B cell (primary cell): ENCODE results near the gene HSP90AB1. TPM values are rescaled to one million over a fixed set of nuclear protein-coding genes. Genes with fewer than 3 reads are reported as not detected.

Experiments used
- ATAC-seq: fragments of 200-7000 bp; cut with Tn5 transposase; one replicate; pipeline ENCODE4 v1.10.0; 2021; ENCODE audit warnings: low read depth, mild to moderate bottlenecking, moderate number of reproducible peaks, moderate library complexity
- CTCF ChIA-PET: fragments of 350-600 bp; sonication (Branson Sonifier 250); formaldehyde crosslinking; loops from one replicate; lab custom pipeline; 2021; ENCODE audit warnings: antibody characterized with exemption, inconsistent platforms; lab: Charles Lee
- POLR2A ChIA-PET: fragments of 350-600 bp; sonication (Branson Sonifier 250); formaldehyde crosslinking; loops from one replicate; lab custom pipeline; 2021; ENCODE audit warnings: antibody characterized with exemption; lab: Charles Lee
- DNase-seq: peaks from one replicate; pipeline ENCODE4 v3.0.0; 2013
- H2AFZ ChIP-seq: 2 replicates; pipeline ENCODE4 v1.6.1; 2012; ENCODE audit warnings: mild to moderate bottlenecking, low read depth, low read length; ENCODE audit not compliant: insufficient read depth, poor library complexity, severe bottlenecking
- H3K27ac ChIP-seq, 2 donors: 1 replicate in 1 of 2; 2 replicates in 1 of 2; pipeline ENCODE4 v1.5.1; 2012 to 2013; ENCODE audit warnings: low read length in 2 of 2, mild to moderate bottlenecking in 2 of 2, moderate library complexity in 1 of 2
- H3K27me3 ChIP-seq, 4 experiments: fragments of 200-600 bp in 1 of 4; sonication (generic) in 1 of 4; replicated peaks in 1 of 4; 1 replicate in 2 of 4; 2 replicates in 2 of 4; pipeline versions ENCODE4 v1.6.1 to v1.7.0; 2013 to 2016; ENCODE audit warnings: low read length in 3 of 4, mild to moderate bottlenecking in 2 of 4, mixed read lengths in 1 of 4, moderate library complexity in 1 of 4; ENCODE audit not compliant: insufficient read depth in 4 of 4, control insufficient read depth in 3 of 4; ENCODE audit errors: control extremely low read depth in 1 of 4
- H3K36me3 ChIP-seq, 2 experiments: replicated peaks in 1 of 2; 1 replicate in 1 of 2; 2 replicates in 1 of 2; pipeline versions ENCODE4 v1.6.1 to v1.7.1; 2013; ENCODE audit warnings: low read length in 1 of 2; ENCODE audit not compliant: insufficient read depth in 2 of 2, control insufficient read depth in 1 of 2; ENCODE audit errors: control extremely low read depth in 1 of 2, extremely low read depth in 1 of 2
- H3K4me1 ChIP-seq, 2 donors: fragments of 200-600 bp in 1 of 2; sonication (generic) in 1 of 2; 1 replicate in 1 of 2; 2 replicates in 1 of 2; pipeline versions ENCODE4 v1.5.1 to v1.6.1; 2013 to 2017; ENCODE audit warnings: low read length in 2 of 2; ENCODE audit not compliant: control insufficient read depth in 2 of 2, insufficient read depth in 2 of 2
- H3K4me2 ChIP-seq: replicated peaks from 2 replicates; pipeline ENCODE3; 2012; ENCODE audit warnings: mild to moderate bottlenecking, low read depth, low read length; ENCODE audit not compliant: poor library complexity, severe bottlenecking
- H3K4me3 ChIP-seq, 5 experiments: fragments of 200-600 bp in 1 of 5; sonication (generic) in 1 of 5; 1 replicate in 3 of 5; 2 replicates in 2 of 5; pipeline versions ENCODE4 v1.5.1 to v1.7.0; 2011 to 2016; ENCODE audit warnings: low read length in 4 of 5, mild to moderate bottlenecking in 4 of 5, low read depth in 2 of 5, control low read depth in 1 of 5, moderate library complexity in 1 of 5; ENCODE audit not compliant: insufficient read depth in 1 of 5; ENCODE audit errors: control extremely low read depth in 1 of 5, extremely low read depth in 1 of 5
- H3K79me2 ChIP-seq: fragments of 200-600 bp; sonication (generic); one replicate; pipeline ENCODE4 v1.6.0; 2016; ENCODE audit warnings: low read length; ENCODE audit not compliant: control insufficient read depth, insufficient read depth
- H3K9ac ChIP-seq: fragments of 200-600 bp; sonication (generic); 2 replicates; pipeline ENCODE4 v1.6.1; 2017; ENCODE audit warnings: mild to moderate bottlenecking, low read length, moderate library complexity
- H3K9me3 ChIP-seq, 3 donors: one replicate each; pipeline versions ENCODE4 v1.6.1 to v1.7.1; 2013; ENCODE audit warnings: low read length in 2 of 3; ENCODE audit not compliant: control insufficient read depth in 2 of 3, insufficient read depth in 1 of 3; ENCODE audit errors: control extremely low read depth in 1 of 3
- H4K20me1 ChIP-seq: 2 replicates; pipeline ENCODE4 v1.6.0; 2012; ENCODE audit warnings: mild to moderate bottlenecking, low read length; ENCODE audit not compliant: insufficient read depth, control insufficient read depth, poor library complexity, severe bottlenecking
- H3K27ac Mint-ChIP-seq: one replicate; pipeline ENCODE4 v1.8.0; 2021; ENCODE audit warnings: mixed read lengths
- H3K27me3 Mint-ChIP-seq: one replicate; pipeline ENCODE4 v1.8.0; 2021; ENCODE audit warnings: mixed read lengths
- H3K4me1 Mint-ChIP-seq: one replicate; pipeline ENCODE4 v1.8.0; 2021; ENCODE audit warnings: mixed read lengths
- H3K4me3 Mint-ChIP-seq: one replicate; pipeline ENCODE4 v1.8.0; 2021; ENCODE audit warnings: mixed read lengths
- H3K9me3 Mint-ChIP-seq: one replicate; pipeline ENCODE4 v1.8.0; 2022; ENCODE audit warnings: mixed read lengths; ENCODE audit not compliant: insufficient read depth
- CTCF ChIP-seq: fragments of 200-600 bp; IDR thresholded peaks from one replicate; pipeline ENCODE4 v1.8.0; 2022; ENCODE audit warnings: antibody characterized with exemption, mild to moderate bottlenecking
- EZH2 ChIP-seq: IDR thresholded peaks from 2 replicates; pipeline ENCODE4 v1.6.1; 2012; ENCODE audit warnings: borderline replicate concordance, low read depth, mild to moderate bottlenecking, moderate library complexity, low read length; ENCODE audit not compliant: insufficient read depth, poor library complexity, severe bottlenecking
- WGBS: methylation state at CpG from one replicate; pipeline ENCODE4 v1.1.5; 2013; ENCODE audit warnings: missing lambda C conversion rate; ENCODE audit not compliant: insufficient coverage; 5-methylcytosine and 5-hydroxymethylcytosine counted together
- intact Hi-C: fragments of 100-400 bp; cut with micrococcal nuclease; formaldehyde crosslinking; loops from one replicate; pipeline ENCODE4 v1.10.0; 2022
- polyA plus RNA-seq: library from polyadenylated mRNA; depleted of rRNA; stranded (reverse); fragments of >200 nt; gene quantifications from 2 replicates; pipeline ENCODE4 v1.2.3, GENCODE V29; 2012
- total RNA-seq, 2 donors: library from RNA; stranded (reverse); fragments of 120-200 nt in 1 of 2; gene quantifications; 1 replicate in 1 of 2; 2 replicates in 1 of 2; pipeline versions ENCODE4 v1.2.3 to v1.2.4, GENCODE V29; 2013 to 2022

The HSP90AB1 gene
- total and polyA plus RNA-seq, 2 donors (not counting 1 experiment from before 2014, with no cell fraction given): 395 to 645 TPM

GRCh38 chr6:44269921-44270525 is 23.1 kb downstream of the HSP90AB1 start, which contains the start of gene TMEM151B:
Gene TMEM151B (plus strand): TSS chr6:44270450. CDS start chr6:44270743, 293 bp downstream.
- Histone ChIP-seq H3K9me3 (no peaks in the 10 kb centered on the region), H3K4me1 (peaks cover 23 to 28% of the 10 kb centered on the region in 2 donors), H3K4me3 (peak within 1 kb of the TSS in 3 of 5 experiments; percentile 34 to 52 (median 37)), H2AFZ (peak within 1 kb of the TSS; percentile 30), H3K27me3 (peaks cover 0 to 50% (median 28%) of the 10 kb centered on the region in 4 experiments), H3K36me3 (no peaks in the 10 kb centered on the region), H3K27ac (no peak within 1 kb of the TSS), H3K4me2 (peak within 1 kb of the TSS; percentile 79), H3K79me2 (no peaks in the 10 kb centered on the region), H3K9ac (no peak within 1 kb of the TSS), H4K20me1 (no peaks in the 10 kb centered on the region)
- intact Hi-C loops: loop anchor here (2.0 to 5.0 kb wide), 2 partner anchors 117 to 1045 kb away; partner anchors contain the start of gene CDC5L
- ATAC-seq: no peak
- Mint-ChIP-seq H3K27me3 (peaks cover 40% of the 10 kb centered on the region), H3K4me1 (peaks cover 35% of the 10 kb centered on the region), H3K27ac (peak within 1 kb of the TSS; percentile 24), H3K4me3 (peak within 1 kb of the TSS; percentile 81), H3K9me3 (no peaks in the 10 kb centered on the region)
- TF ChIP-seq CTCF (no peak), EZH2 (peak; percentile 83)
- POLR2A ChIA-PET: interaction anchor here (0.6 to 0.7 kb wide), 2 partner anchors 47 to 1380 kb away, joined by 3 read pairs; a partner anchor contains a TSS
- CTCF ChIA-PET: interaction anchor here (1.2 to 5.5 kb wide), 5 partner anchors 23 to 176 kb away, joined by 4 to 107 read pairs (median 5); partner anchors contain the start of gene HSP90AB1
- 16% methylated on average over 10 of the region's 29 CpGs for WGBS
- peak; percentile 40 for DNase-seq
